Right atrium auricular region (tissue), 2 donors: Measurements from ENCODE around the gene NTRK1. TPM values are rescaled to one million over a fixed set of nuclear protein-coding genes. Genes with fewer than 3 reads are reported as not detected.

Source experiments
- DNase-seq: peaks from one replicate; pipeline ENCODE4 v3.0.0-alpha.2; 2019; ENCODE audit warnings: low spot score
- H3K27ac ChIP-seq, 2 donors: fragments of 200-600 bp; sonication (generic); 1 replicate in 1 of 2; 2 replicates in 1 of 2; pipeline ENCODE4 v1.5.1; 2016 to 2019
- H3K27me3 ChIP-seq, 2 donors: fragments of 200-600 bp; sonication (generic); one replicate each; pipeline versions ENCODE4 v1.5.1 to v1.6.0; 2017 to 2019
- H3K36me3 ChIP-seq: fragments of 200-600 bp; sonication (generic); one replicate; pipeline ENCODE4 v1.5.1; 2016
- H3K4me1 ChIP-seq, 2 donors: fragments of 200-600 bp; sonication (generic); one replicate each; pipeline versions ENCODE4 v1.5.1 to v1.6.0; 2017 to 2019
- H3K4me3 ChIP-seq, 2 donors: fragments of 200-600 bp; sonication (generic); 1 replicate in 1 of 2; 2 replicates in 1 of 2; pipeline ENCODE4 v1.5.1; 2017 to 2019; ENCODE audit warnings: mild to moderate bottlenecking in 1 of 2, moderate library complexity in 1 of 2
- H3K9me3 ChIP-seq, 2 donors: fragments of 200-600 bp; sonication (generic); one replicate each; pipeline ENCODE4 v1.5.1; 2019
- CTCF ChIP-seq, 2 donors: fragments of 200-600 bp; sonication (generic); IDR thresholded peaks; one replicate each; pipeline ENCODE4 v1.5.1; 2019; ENCODE audit warnings: antibody characterized with exemption in 2 of 2
- total RNA-seq, 2 donors: library from RNA; depleted of rRNA; stranded (reverse); fragments of >200 nt; gene quantifications; one replicate each; pipeline ENCODE4 v1.1.0, GENCODE V29; 2016

Gene NTRK1
- total RNA-seq = 1 to 10 TPM in 1 of 2 donors, under 1 TPM in 1; 0.43 to 1.7 TPM

GRCh38 chr1:156860628-156861423 lies at the start of gene NTRK1:
Gene NTRK1, plus strand, starts transcription at chr1:156860865. Its CDS starts 70 bp downstream, at chr1:156860935.
- TF ChIP-seq CTCF (IDR thresholded peaks at IDR 0.05) = no peak
- DNase-seq = no peak
- peak within 1 kb of the TSS in 1 of 2 donors; percentile 44 for H3K4me3 ChIP-seq
- no peaks in the 10 kb centered on the region for H3K36me3 ChIP-seq
- no peak within 1 kb of the TSS for H3K27ac ChIP-seq
- peaks cover 0 to 33% of the 10 kb centered on the region in 2 donors for H3K4me1 ChIP-seq
- H3K9me3 ChIP-seq = no peaks in the 10 kb centered on the region
- peaks cover 6 to 15% of the 10 kb centered on the region in 2 donors for H3K27me3 ChIP-seq

GRCh38 chr1:156811168-156811567 lies 49.5 kb upstream of the NTRK1 start:
- TF ChIP-seq CTCF (IDR thresholded peaks at IDR 0.05) = no peak
- no peak for DNase-seq
- H3K4me3 ChIP-seq = no peak overlapping the region

GRCh38 chr1:156812293-156812990 lies 48.2 kb upstream of the NTRK1 start:
- no peak overlapping the region for H3K4me3 ChIP-seq
- DNase-seq = no peak
- H3K27me3 ChIP-seq = no peaks in the 10 kb centered on the region
- H3K36me3 ChIP-seq = no peaks in the 10 kb centered on the region
- H3K9me3 ChIP-seq = no peaks in the 10 kb centered on the region
- H3K4me1 ChIP-seq = peaks cover 0 to 27% of the 10 kb centered on the region in 2 donors
- no peak overlapping the region for H3K27ac ChIP-seq
- no peak for TF ChIP-seq CTCF (IDR thresholded peaks at IDR 0.05)

More at GRCh38 chr1:156811168-156811567, 49.5 kb upstream of the NTRK1 start:
- Histone ChIP-seq H3K27me3 (no peaks in the 10 kb centered on the region), H3K36me3 (no peaks in the 10 kb centered on the region), H3K4me1 (peaks cover 0 to 32% of the 10 kb centered on the region in 2 donors), H3K9me3 (no peaks in the 10 kb centered on the region), H3K27ac (no peak overlapping the region)

- Histone ChIP-seq H3K36me3 (no peaks in the 10 kb centered on the region), H3K4me3 (peak overlapping the region; percentile 34 to 46), H3K27me3 (no peaks in the 10 kb centered on the region), H3K9me3 (no peaks in the 10 kb centered on the region), H3K27ac (peak overlapping the region in 1 of 2 donors; percentile 78), H3K4me1 (peaks cover 0 to 27% of the 10 kb centered on the region in 2 donors)
- no peak for DNase-seq
- TF ChIP-seq CTCF (IDR thresholded peaks at IDR 0.05) = no peak
Observed at GRCh38 chr1:156813298-156813697, 47.4 kb upstream of the NTRK1 start.

GRCh38 chr1:156813750-156814570 lies 46.7 kb upstream of the NTRK1 start:
- no peaks in the 10 kb centered on the region for H3K9me3 ChIP-seq
- no peaks in the 10 kb centered on the region for H3K27me3 ChIP-seq
- peak; percentile 59 to 86 for TF ChIP-seq CTCF (IDR thresholded peaks at IDR 0.05)
- peak overlapping the region; percentile 71 to 78 for H3K27ac ChIP-seq
- peaks cover 0 to 27% of the 10 kb centered on the region in 2 donors for H3K4me1 ChIP-seq
- peak overlapping the region; percentile 34 to 46 for H3K4me3 ChIP-seq
- peak; percentile 68 for DNase-seq
- no peaks in the 10 kb centered on the region for H3K36me3 ChIP-seq
